ENCODE results near the gene KAT6B.

- TF ChIP-seq EP300 (IDR thresholded peaks at IDR 0.05) (no peak), CTCF (IDR thresholded peaks at IDR 0.05) (no peak), POLR2A (IDR thresholded peaks at IDR 0.05; ENCODE audit: low read depth) (no peak)
Observed at GRCh38 chr10:75028049-75028448, 201.6 kb downstream of the KAT6B start.
